LNCaP clone FGC (cell line): ENCODE results near the gene VEGFA.

Experiments used
- DNase-seq: peaks from one replicate; pipeline ENCODE4 v3.0.0-alpha.2; 2011; ENCODE audit warnings: low read depth
- H3K4me3 ChIP-seq: 2 replicates; pipeline ENCODE4 v1.5.1; 2011; ENCODE audit warnings: mild to moderate bottlenecking, low read depth, low read length, control low read depth
- CTCF ChIP-seq: IDR thresholded peaks from 2 replicates; pipeline ENCODE4 v1.5.1; 2012; ENCODE audit warnings: mild to moderate bottlenecking; ENCODE audit not compliant: control insufficient read depth, insufficient read depth; ENCODE audit errors: extremely low read depth

VEGFA gene

DNA sequence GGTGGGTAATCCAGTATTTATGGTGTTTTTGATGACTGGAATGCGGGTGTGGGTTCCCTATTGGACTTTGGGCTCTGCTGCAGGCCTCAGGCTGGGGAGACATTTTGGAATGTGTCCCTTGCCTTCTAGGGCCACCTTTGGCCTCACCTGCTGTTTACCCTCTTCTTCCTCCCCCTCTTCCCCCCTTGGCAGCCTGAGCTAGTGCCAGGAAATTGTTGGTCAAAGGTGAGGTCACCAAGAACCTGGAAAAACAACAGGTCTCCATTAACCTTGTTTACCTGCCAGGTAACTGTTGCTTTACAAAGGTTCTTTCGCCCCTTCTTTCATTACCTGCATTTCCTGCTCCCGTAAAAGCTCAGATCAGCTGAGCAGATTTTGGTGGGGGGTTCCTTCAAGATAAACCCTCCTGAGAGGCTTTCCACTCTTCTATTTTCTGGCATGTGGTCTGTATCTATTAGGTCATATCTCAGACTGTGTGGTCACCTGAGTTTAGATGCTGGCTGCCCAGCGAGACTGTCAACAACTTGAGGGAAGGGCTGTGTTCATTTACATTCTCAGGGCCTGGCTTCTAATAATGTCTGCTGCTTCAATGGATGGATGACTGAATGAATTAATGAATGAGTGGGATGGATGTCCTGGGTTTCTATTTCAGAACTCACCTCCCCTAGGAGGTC, 34.7 kb downstream of the VEGFA start:
- no peak for DNase-seq
- no peak for TF ChIP-seq CTCF
- no peak overlapping the region for H3K4me3 ChIP-seq

- H3K4me3 ChIP-seq: no peak overlapping the region
- TF ChIP-seq CTCF: no peak
- DNase-seq: no peak
These were observed 35.7 kb downstream of the VEGFA start for GRCh38 chr6:43805699-43806042.

DNA sequence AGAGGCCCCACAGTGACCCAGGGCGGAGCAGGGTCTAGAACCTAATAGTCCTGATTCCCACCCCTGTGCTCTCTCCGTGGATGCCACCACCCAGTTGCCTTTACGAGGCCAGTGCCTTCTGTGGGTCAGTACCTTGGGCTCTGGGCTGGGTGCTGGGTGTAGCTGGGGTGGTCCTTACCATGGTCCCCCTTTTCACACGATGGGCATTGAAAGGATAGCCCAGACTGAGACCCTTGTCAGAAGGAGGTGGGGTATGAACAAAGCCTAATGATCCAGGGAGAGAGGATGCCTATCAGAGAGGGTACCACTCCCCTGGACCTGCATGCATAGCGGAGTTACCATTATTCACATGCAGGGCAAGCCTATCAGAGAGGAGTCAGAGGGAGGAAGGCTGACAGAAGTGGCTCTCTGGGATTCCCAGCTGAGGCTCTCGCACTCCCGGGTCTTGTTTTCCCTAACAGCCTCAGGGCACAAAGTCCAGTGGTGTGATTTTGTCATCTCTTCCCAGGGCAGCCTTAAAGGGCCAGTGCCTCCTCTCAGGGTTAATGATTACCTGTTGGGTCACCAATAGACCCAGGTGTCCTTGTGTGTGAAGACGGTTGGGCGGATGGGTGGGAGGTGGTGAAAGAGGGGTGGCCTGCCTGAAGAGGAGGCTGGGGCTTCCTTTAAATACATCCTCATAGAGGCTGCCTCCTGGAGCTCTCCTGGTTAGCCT, 36.2 kb downstream of the VEGFA start:
- H3K4me3 ChIP-seq: no peak overlapping the region
- no peak for DNase-seq
- no peak for TF ChIP-seq CTCF

- no peak overlapping the region for H3K4me3 ChIP-seq
- no peak for DNase-seq
- no peak for TF ChIP-seq CTCF
These were observed 36.8 kb downstream of the VEGFA start for GRCh38 chr6:43806758-43807227.

DNA sequence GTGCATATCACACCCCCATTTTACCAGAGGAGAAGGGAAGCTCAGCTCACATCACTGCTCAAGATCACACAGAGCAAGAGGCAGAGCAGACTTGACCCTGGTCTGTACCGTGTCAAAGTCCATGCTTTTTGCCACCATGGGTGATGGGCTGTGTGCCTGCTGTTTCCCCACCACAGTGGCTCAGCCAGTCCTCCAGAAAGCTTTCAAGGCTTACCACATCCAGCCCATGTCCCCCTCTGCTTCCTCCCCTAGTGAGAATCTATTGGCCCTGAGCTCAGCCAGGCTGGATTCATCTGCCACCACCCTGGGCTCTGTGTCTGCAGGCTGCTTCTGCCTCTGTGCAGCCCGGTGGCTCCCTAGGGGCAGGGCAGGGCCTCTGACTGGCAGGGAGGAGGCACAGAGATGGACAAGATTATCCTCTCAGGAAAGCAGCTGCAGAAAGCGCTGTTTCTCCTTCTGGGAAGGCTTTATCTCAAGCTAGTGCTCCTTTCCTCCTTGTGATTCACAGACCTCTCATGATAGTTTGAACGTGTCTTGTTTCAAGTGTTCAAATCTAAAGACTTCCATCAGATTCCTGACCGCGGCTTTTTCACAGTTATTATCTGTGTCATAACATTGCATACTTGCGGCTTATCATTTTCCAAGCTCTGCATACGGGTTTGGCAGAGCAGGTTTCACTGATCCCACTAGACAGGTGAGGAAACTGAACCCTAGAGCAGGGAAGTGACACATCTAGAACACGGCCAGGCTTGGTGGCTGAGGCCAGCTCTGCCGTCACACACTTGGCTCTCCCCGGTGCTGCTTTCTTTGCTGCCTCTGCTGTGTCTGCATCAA, 37.4 kb downstream of the VEGFA start:
- no peak overlapping the region for H3K4me3 ChIP-seq
- no peak for DNase-seq
- TF ChIP-seq CTCF: no peak

- no peak for TF ChIP-seq CTCF
- no peak for DNase-seq
- no peak overlapping the region for H3K4me3 ChIP-seq
These were observed 38.4 kb downstream of the VEGFA start for GRCh38 chr6:43808412-43808811.
